ENCODE data around the gene TOMM20. TPM values are rescaled to one million over a fixed set of nuclear protein-coding genes. Genes with fewer than 3 reads are reported as not detected.

The TOMM20 gene
- total RNA-seq, 1 experiment from 2014 or later: 197 TPM

GRCh38 chr1:235095938-235096562 lies 32.6 kb downstream of the TOMM20 start:
- WGBS (ENCODE audit: extremely low coverage, insufficient read length, low lambda C conversion rate): no CpG with 5 or more reads among the region's 6 CpGs
- Mint-ChIP-seq H3K27me3 (ENCODE audit: low read depth) (no peaks in the 10 kb centered on the region; the same call in 1 of the 2 replicates), H3K4me3 (no peak overlapping the region), H3K9me3 (peaks cover 0 to 2% of the 10 kb centered on the region in 2 experiments; a peak in 2 of 5 replicates), H3K27ac (no peak overlapping the region), H3K4me1 (peaks cover 24% of the 10 kb centered on the region in 2 experiments), H3K36me3 (ENCODE audit: insufficient read depth in 1 of 3, low read depth in 3 of 3) (no peaks in the 10 kb centered on the region; a peak in 2 of 7 replicates)
- no peaks in the 10 kb centered on the region for H3K79me2 ChIP-seq (ENCODE audit: insufficient read depth, low read length)
- H3K14ac ChIP-seq (ENCODE audit: insufficient read depth, low read length): no peak overlapping the region
- 0 out of 2 replicates have a peak, but pooled peaks cover under 1% of the 10 kb centered on the region for H3K4me1 ChIP-seq (ENCODE audit: insufficient read depth, low read length)
- no peak overlapping the region for H3K4me2 ChIP-seq (ENCODE audit: insufficient read depth, insufficient read length, low read length)
- no peak overlapping the region for H2AFZ ChIP-seq (ENCODE audit: low read length)
- no peaks in the 10 kb centered on the region for H3K79me1 ChIP-seq (ENCODE audit: insufficient read depth, low read depth, low read length, poor library complexity, severe bottlenecking)
- H3K9me3 ChIP-seq (ENCODE audit: control insufficient read depth, low read depth, low read length): no peaks in the 10 kb centered on the region
- H2BK20ac ChIP-seq (ENCODE audit: low read depth, low read length, poor library complexity, severe bottlenecking): no peak overlapping the region
- no peaks in the 10 kb centered on the region for H4K20me1 ChIP-seq (ENCODE audit: control insufficient read depth, insufficient read depth, insufficient read length)
- H4K8ac ChIP-seq (replicated peaks; ENCODE audit: insufficient read length, low read depth, low read length): no peak overlapping the region
- H3K4ac ChIP-seq (ENCODE audit: low read depth, low read length): no peak overlapping the region
- H3K23ac ChIP-seq (ENCODE audit: insufficient read length, low read depth, low read length): no peak overlapping the region
- peaks cover 4% of the 10 kb centered on the region for H3K23me2 ChIP-seq (ENCODE audit: insufficient read length, low read depth, low read length, poor library complexity, severe bottlenecking)
- H3K18ac ChIP-seq (ENCODE audit: insufficient read length, low read depth, low read length): no peak overlapping the region
- H4K5ac ChIP-seq (ENCODE audit: insufficient read length, low read depth, low read length): no peak overlapping the region
- H2AK5ac ChIP-seq (ENCODE audit: insufficient read length, low read length): no peak overlapping the region
- no peak overlapping the region for H3K9ac ChIP-seq (ENCODE audit: extremely low read depth, insufficient read length, low read length)
- no peak overlapping the region for H3T11ph ChIP-seq (ENCODE audit: low read length)
- no peak for TF ChIP-seq CTCF (conservative IDR thresholded peaks at IDR 0.05)
- no peak overlapping the region for H2BK5ac ChIP-seq (ENCODE audit: insufficient read length, low read length)
- no peak overlapping the region for H3K27ac ChIP-seq (ENCODE audit: insufficient read length, low read depth, low read length)
- no peak overlapping the region for H4K91ac ChIP-seq (ENCODE audit: insufficient read length, low read depth, low read length)
- H2BK120ac ChIP-seq (ENCODE audit: low read depth, low read length, poor library complexity, severe bottlenecking): no peak overlapping the region
- no peak for DNase-seq
- no peaks in the 10 kb centered on the region for H3K27me3 ChIP-seq (ENCODE audit: insufficient read depth, low read length)
- H2BK15ac ChIP-seq (ENCODE audit: low read depth, low read length): no peak overlapping the region
- H3K56ac ChIP-seq (ENCODE audit: insufficient read length, low read depth, low read length): no peak overlapping the region
- no peak overlapping the region for H2BK12ac ChIP-seq (ENCODE audit: insufficient read length, low read depth, low read length)

Measured in H9 (cell line).